Epithelial cell of esophagus (primary cell): ENCODE results near the gene TYRO3.
"Not testable (repeated sequence)": the region's sequence is repeated elsewhere in the genome, so short reads cannot be mapped to it uniquely, and the experiment has no call there.

ENCODE experiments used
- DNase-seq: peaks from one replicate; pipeline ENCODE4 v3.0.0; 2010; ENCODE audit warnings: low read depth
- H3K4me3 ChIP-seq: 2 replicates; pipeline ENCODE4 v1.5.1; 2011; ENCODE audit warnings: mild to moderate bottlenecking, low read length, control low read depth
- TF ChIP-seq, protein P1 (sequence below): IDR thresholded peaks from 2 replicates; pipeline ENCODE4 v1.5.1; 2011; ENCODE audit warnings: low read depth, mild to moderate bottlenecking, low read length, control low read depth, inconsistent platforms; ENCODE audit not compliant: insufficient read depth; ENCODE audit errors: missing control alignments

Gene TYRO3

DNA sequence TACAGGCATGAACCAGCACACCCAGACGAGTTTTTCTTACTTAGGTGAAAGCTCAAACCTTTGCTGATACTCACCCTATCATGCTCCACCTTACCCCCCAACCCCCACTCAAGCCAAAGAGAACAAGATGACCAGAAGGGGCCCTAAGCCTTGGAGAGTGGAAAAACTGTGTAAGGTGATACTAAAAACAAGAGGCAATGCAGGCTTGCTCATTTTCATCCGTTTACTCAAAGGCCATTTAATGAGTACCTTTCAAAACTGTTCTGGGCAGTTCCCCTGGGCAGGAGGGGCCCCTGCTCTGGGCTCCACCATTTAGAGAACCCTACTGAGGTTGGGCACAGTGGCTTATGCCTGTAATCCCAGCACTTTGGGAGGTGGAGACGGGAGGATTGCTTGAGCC is 6.7 kb downstream of the TYRO3 start:
- no peak for DNase-seq
- no peak overlapping the region for H3K4me3 ChIP-seq
- TF ChIP-seq, protein P1, sequence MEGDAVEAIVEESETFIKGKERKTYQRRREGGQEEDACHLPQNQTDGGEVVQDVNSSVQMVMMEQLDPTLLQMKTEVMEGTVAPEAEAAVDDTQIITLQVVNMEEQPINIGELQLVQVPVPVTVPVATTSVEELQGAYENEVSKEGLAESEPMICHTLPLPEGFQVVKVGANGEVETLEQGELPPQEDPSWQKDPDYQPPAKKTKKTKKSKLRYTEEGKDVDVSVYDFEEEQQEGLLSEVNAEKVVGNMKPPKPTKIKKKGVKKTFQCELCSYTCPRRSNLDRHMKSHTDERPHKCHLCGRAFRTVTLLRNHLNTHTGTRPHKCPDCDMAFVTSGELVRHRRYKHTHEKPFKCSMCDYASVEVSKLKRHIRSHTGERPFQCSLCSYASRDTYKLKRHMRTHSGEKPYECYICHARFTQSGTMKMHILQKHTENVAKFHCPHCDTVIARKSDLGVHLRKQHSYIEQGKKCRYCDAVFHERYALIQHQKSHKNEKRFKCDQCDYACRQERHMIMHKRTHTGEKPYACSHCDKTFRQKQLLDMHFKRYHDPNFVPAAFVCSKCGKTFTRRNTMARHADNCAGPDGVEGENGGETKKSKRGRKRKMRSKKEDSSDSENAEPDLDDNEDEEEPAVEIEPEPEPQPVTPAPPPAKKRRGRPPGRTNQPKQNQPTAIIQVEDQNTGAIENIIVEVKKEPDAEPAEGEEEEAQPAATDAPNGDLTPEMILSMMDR, result no peak

DNA sequence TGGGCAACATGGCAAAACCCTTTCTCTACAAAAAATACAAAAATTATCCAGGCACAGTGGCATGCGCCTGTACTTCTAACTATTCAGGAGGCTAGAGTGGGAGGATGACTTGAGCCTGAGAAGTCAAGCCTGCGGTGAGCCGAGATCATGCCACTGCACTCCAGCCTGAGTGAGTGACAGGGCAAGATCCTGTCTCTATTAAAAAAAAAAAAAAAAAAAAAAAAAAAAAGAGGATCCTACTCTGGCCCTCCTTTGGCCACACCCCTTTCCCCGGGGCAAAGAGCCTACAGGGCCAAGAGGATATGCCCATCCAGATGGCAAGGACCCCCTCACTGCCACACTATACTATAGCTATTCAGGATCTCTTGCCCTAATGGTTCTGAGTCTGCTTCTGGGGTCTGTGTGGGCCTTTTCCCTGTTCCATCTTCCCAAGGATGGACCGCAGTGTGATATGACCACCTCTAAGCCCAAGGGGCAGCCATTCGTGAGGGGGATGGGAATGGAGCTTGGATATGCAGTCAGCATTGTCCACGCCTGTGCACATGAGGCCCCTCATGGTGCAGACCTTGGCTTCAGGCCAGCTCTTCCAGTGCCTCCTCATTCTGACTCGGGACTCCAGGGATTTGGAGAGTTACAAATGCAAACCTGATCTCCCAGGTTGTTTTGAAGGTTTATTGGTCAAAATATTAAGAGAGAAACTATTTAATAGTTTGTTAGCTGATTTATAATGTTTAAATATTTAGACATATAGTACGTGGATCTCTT is 7.3 kb downstream of the TYRO3 start:
- H3K4me3 ChIP-seq, result no peak overlapping the region
- no peak for DNase-seq
- TF ChIP-seq, protein P1, result no peak

DNA sequence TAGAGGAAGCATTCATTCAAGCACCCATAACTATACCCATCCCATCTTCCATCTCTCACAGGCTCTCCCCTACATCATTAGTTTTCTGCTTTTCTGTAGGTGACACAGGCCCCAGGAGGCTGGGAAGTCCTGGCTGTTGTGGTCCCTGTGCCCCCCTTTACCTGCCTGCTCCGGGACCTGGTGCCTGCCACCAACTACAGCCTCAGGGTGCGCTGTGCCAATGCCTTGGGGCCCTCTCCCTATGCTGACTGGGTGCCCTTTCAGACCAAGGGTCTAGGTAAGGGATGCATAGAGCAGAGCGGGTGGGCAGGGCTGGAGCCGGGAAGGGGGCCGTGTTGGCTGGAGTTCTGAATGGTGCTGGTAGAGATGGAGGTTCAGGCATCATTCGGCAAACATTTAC is 8.2 kb downstream of the TYRO3 start:
- no peak overlapping the region for H3K4me3 ChIP-seq
- DNase-seq, result no peak
- TF ChIP-seq, protein P1, result no peak

DNA sequence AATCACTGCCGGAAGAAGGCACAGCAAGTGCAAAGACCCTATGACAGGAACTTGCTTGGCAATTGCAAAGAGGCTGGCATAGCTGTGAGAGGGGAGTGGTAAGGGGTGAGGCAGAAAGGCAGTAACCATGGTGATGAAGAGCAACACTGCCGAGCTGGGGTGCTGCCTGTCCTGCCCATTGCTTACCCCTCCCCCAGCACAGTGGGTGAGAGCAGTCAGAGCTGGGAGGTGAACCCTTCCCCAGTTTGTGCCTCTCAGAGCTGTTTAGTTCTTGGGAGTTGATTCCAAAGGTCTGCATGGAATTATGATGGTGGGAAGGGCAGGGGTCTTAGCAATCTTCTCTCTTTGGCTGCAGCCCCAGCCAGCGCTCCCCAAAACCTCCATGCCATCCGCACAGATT is 8.8 kb downstream of the TYRO3 start:
- H3K4me3 ChIP-seq, result no peak overlapping the region
- no peak for DNase-seq
- TF ChIP-seq, protein P1, result no peak

DNA sequence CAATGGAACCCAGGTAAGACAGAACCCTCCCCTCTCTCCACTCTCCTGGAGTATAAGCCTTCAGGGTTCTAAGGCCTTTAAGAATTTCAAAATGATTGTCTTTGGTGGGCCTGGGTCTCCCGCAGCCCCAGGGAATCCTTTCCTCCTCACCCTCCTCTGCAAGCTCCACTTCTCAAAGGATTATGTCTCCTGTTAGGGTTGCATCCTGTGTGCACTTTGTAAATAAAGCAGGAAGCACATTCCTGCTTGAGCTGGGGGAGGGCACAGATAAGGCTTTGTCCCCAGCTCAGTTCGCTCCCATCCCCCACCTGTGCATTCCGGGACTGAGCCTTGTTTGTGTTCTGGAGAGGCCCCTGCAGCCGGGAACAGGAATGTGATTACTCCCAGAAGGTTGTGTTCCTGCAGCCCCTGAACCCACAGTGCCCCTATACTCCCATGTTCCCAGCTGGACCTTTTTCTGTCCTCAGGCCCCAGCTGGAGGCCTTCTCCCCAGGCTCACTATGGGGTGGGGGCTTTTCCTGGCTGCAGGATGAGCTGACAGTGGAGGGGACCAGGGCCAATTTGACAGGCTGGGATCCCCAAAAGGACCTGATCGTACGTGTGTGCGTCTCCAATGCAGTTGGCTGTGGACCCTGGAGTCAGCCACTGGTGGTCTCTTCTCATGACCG is 9.5 kb downstream of the TYRO3 start:
- no peak for DNase-seq
- no peak overlapping the region for H3K4me3 ChIP-seq
- TF ChIP-seq, protein P1, result no peak

DNA sequence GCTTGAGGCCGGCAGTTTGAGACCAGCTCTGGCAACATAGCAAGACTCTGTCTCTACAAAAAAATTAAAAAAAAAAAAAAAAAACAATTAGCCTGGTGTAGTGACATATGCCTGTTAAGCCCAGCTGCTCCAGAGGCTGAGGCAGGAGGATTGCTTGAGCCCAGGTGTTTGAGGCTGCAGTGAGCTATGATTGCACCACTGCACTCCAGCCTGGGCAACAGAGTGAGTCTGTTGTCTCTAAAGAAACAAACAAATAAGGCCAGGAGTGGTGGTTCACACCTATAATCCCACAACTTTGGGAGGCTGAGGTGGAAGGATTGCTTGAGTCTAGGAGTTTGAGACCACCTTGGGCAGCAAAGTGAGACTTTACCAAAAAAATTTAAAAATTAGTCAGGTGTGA is 10.2 kb downstream of the TYRO3 start:
- H3K4me3 ChIP-seq, DNase-seq: not testable (repeated sequence)

DNA sequence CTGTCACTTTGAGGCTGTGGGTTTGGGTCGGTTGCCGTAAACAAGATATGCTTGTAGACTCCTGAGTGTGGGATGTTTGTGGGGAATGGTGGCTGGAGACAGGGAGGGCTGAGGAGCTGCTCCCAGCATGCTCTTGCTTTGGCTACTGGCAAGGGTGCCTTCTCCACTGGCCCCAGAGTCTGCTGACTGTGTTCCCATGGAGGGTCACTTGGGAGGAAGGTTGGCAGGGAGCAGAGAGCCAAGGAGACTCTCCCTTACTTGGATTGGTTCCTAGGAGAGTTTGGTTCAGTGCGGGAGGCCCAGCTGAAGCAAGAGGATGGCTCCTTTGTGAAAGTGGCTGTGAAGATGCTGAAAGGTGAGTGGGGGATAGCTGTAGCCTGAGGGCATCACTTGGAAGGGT is 11.8 kb downstream of the TYRO3 start:
- TF ChIP-seq, protein P1, result no peak
- DNase-seq, result no peak
- H3K4me3 ChIP-seq, result no peak overlapping the region
